ES-I3 (cell line): ENCODE data around the gene ZMYND8.

Experiments
- H3K36me3 ChIP-seq: 2 replicates; pipeline ENCODE4 v1.6.1; 2013; ENCODE audit warnings: mild to moderate bottlenecking, low read length, control low read depth, moderate library complexity; ENCODE audit not compliant: insufficient read depth
- H3K4me1 ChIP-seq: 2 replicates; pipeline ENCODE4 v1.6.1; 2013; ENCODE audit warnings: mild to moderate bottlenecking, control low read depth, low read length; ENCODE audit not compliant: insufficient read depth
- H3K9ac ChIP-seq: 2 replicates; pipeline ENCODE4 v1.6.1; 2013; ENCODE audit warnings: low read depth, mild to moderate bottlenecking, low read length, moderate library complexity
- H3K9me3 ChIP-seq: 2 replicates; pipeline ENCODE4 v1.6.1; 2013; ENCODE audit warnings: mild to moderate bottlenecking, low read length, moderate library complexity; ENCODE audit not compliant: control insufficient read depth, insufficient read depth

ZMYND8 gene

DNA sequence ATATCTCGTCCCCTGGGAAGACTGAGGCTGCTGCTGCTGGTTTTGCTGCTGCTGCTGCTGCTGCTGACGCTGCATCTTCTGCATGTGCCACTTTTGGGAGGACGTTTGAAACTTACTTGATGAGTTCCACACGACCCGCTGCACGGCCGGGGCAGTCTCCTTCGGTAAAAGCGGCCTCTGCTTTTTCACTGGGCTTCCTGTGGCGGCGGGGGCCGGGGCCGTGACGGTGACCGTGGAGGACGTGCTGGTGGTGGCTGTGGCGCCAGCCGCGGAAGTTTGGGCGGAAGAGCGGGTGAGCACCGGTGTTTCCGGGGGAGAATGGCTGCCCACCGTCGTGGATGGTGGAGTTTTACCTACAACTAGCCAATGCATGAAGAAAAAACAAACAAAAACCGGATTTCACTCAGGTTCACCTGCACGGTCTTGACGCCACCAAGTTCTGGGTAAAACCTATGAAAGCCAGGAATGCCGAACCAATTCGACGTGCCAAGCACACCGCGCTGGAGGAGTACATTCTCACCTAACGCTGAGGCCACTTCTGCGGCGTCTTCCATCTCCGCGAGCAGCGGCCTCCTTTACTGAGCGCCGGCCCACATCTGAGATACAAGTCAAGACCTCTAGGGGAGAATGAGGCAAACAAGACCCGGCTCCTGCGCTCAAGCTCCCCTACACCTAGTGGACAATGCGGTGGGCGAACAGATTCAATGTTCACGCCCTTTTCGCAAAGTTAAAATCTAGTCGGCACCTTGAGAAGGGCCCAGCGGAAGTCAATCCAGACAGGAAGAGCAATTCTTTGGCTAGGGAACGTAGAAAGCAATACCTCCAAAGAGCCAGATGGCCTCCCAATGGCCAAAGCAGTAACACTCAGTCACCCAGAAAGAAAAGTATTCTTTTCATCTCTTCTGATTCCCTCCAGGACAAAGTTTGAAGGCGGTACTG is 117.5 kb downstream of the ZMYND8 start:
- Histone ChIP-seq H3K9me3 (no peaks in the 10 kb centered on the region), H3K36me3 (peaks cover 58% of the 10 kb centered on the region), H3K4me1 (no peaks in the 10 kb centered on the region), H3K9ac (no peak overlapping the region)

DNA sequence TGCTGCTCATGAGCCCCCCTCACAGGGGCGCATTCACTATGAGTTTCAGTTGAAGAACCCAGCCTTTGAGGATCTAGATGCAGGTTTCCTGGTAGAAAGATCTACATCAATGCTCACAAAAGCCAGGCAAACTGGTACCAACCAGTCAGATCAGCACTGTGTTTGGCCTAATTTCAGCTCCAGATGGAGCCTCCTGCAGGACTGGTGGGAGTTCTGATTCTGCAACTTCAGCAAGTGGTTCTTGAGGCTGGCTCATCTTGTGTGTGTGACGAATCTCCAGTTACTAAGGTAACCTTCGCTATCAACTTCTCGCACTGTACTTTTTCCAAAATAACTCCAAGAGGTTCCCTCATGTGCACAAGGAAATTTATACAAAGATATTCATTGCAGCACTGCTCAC is 118.8 kb downstream of the ZMYND8 start:
- Histone ChIP-seq H3K36me3 (peaks cover 64% of the 10 kb centered on the region), H3K4me1 (peaks cover 4% of the 10 kb centered on the region; the same call in 1 of the 2 replicates), H3K9me3 (no peaks in the 10 kb centered on the region), H3K9ac (no peak overlapping the region)

DNA sequence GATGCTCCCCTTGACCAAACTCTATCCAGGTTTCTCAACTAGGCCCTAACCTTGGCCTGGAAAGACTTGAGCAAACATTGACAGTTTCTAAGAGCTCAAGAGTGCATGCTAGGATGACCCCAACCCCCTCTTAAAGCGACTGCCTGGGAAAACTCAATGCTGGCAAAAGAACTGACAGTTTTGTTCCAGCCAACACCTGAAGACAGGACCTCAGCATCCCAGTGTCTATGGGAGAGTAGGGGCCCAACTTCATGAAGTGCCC is 119.9 kb downstream of the ZMYND8 start:
- H3K9me3 ChIP-seq, result no peaks in the 10 kb centered on the region
- peaks cover 61% of the 10 kb centered on the region for H3K36me3 ChIP-seq
- H3K9ac ChIP-seq, result no peak overlapping the region
- H3K4me1 ChIP-seq, result peaks cover 11% of the 10 kb centered on the region; the same call in 1 of the 2 replicates

DNA sequence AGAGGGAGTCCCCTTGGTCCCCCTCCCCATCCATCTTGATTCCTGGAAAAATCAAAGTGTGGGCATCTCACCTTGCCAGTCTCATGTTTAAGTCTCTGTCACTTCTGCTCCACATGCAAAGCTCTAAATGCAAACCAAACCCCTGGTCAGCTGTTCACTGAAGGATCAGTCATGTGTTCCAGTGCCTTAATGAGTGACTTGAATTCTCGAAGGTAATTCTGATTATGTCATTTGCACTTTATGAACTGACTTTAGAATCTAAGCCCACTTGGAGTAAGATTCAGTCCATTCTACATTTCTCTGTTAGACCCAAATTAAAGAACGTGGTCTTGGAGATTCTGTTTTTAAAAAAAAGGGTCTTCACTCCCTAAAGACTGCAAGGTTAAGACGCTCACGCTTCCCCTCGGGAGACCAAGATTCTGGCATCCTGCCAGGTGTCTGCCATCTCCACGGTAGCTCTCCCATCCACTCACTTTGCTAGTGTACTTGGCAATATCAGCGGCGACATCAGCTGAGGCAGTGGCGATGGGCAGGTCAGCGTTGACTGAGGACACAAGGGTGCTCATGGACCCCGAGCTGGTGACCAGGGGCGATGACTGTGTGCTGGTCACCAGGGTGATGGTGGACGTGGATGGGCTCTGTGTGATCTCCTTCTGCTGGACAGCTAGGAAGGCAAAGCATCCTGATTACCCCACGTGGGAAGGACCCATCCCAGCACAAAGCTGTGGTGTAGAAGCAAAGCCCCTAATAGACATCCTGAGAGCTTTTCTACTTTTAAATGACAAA is 120.5 kb downstream of the ZMYND8 start:
- peaks cover 66% of the 10 kb centered on the region for H3K36me3 ChIP-seq
- no peaks in the 10 kb centered on the region for H3K9me3 ChIP-seq
- peaks cover 16% of the 10 kb centered on the region; the same call in 1 of the 2 replicates for H3K4me1 ChIP-seq
- no peak overlapping the region for H3K9ac ChIP-seq

DNA sequence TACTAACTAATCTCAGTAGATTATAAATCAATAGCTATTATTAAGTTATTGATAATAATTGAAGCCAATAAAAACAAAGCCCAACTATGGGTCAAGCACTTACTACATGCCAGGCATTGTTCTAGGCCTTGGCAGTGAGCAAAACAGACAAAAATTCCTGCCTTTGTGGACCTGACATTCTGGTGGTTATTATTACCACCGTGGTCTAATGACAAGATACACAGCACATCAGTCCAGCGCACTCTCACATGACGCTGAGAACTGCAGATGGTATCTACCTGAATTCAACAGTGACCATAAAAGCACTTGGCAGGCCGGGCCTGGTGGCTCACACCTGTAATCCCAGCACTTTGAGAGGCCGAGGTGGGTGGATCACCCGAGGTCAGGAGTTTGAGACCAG is 121.4 kb downstream of the ZMYND8 start:
- Histone ChIP-seq H3K9ac (no peak overlapping the region), H3K9me3 (no peaks in the 10 kb centered on the region), H3K36me3 (peaks cover 74% of the 10 kb centered on the region), H3K4me1 (peaks cover 20% of the 10 kb centered on the region; the same call in 1 of the 2 replicates)

DNA sequence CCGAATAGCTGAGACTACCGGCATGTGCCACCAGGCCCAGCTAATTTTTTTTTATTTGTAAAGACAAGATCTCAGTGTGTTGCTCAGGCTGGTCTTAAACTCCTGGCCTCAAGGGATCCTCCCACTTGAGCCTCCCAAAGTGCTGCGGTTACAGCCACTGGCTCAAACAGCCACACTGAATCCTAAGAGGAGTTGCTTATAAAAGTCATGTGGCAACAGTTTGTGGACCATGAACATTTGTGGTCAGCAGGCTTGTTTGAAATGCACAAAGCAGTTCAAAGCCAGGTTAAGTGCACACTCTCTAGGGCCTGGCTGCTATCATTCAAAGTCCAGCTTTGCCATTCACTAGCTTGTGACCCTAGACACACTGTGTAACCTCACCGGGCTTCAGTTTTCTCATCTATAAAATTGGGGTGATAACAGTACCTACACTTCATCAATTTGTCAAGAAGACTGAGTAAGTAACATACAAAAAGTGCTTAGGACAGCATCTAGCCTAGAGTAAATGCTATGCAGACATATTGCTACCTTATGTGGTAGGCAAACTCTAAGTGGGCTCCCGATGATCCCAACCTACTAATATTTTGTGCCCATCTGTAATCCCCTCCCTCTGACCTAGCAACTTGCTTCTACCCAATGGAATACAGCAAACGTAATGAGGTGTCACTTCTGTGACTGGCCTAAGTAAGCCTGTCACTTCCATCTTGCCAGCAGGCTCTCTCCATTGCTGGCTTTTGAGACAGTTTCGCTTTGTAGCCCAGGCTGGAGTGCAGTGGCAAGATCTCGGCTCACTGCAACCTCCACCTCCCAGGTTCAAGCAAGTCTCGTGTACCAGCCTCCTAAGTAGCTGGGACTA is 122.9 kb downstream of the ZMYND8 start:
- peaks cover 20% of the 10 kb centered on the region; the same call in 1 of the 2 replicates for H3K4me1 ChIP-seq
- peaks cover 79% of the 10 kb centered on the region for H3K36me3 ChIP-seq
- no peaks in the 10 kb centered on the region for H3K9me3 ChIP-seq
- H3K9ac ChIP-seq, result no peak overlapping the region

DNA sequence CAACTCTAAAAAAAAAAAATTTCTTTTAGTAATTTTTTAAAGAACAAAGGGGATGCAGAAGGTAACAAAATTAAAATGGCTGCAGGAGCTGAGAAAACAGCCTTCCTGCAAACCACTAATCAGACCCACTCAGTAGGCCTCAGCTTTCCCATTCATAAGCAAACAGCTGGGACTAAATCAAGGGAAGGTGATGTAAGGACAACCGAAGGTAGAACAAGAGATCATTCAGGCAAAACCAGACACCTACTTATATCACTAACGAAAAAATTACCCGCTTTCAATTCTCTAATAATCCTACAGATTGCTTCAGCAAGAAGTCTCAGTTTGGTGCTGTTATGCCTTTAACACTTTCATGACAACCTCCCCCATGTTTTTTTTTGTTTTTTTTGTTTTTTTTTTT is 124.0 kb downstream of the ZMYND8 start:
- H3K9ac ChIP-seq, result no peak overlapping the region
- peaks cover 79% of the 10 kb centered on the region for H3K36me3 ChIP-seq
- peaks cover 20% of the 10 kb centered on the region; the same call in 1 of the 2 replicates for H3K4me1 ChIP-seq

DNA sequence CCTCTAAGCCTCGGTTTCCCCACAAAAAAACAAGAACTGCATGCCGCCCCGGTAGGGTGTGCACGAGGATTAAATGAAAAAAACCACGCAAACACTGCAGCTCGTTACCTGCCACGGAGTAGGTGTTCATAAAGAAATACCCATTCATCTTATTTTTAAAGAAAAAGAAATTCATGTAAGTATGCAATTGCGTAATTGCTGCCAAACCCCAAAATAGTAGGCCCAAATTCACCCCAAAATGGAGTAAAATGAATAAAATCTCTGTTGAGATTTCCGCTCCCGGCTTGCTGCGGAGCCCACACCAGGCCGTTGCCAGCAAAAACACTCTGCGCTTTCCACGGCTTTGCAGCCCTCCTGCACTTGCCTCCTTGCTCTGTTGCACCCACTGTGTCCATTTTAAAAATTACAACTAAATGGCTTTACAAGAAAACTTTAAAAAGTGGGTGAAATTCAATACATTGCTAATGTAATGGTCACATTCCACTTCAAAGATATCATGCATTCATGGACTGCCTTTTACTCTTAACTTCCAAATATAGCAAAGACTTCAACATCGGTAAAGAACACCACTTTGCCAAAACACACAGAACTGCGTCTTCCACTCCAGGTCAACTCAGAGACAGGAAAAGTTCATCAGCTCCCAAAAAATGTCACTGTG is 125.0 kb downstream of the ZMYND8 start:
- peaks cover 81% of the 10 kb centered on the region for H3K36me3 ChIP-seq
- peaks cover 20% of the 10 kb centered on the region; the same call in 1 of the 2 replicates for H3K4me1 ChIP-seq
- H3K9me3 ChIP-seq, result no peaks in the 10 kb centered on the region
- H3K9ac ChIP-seq, result no peak overlapping the region

More for the DNA sequence above, 124.0 kb downstream of the ZMYND8 start:
- H3K9me3 ChIP-seq, result no peaks in the 10 kb centered on the region

DNA sequence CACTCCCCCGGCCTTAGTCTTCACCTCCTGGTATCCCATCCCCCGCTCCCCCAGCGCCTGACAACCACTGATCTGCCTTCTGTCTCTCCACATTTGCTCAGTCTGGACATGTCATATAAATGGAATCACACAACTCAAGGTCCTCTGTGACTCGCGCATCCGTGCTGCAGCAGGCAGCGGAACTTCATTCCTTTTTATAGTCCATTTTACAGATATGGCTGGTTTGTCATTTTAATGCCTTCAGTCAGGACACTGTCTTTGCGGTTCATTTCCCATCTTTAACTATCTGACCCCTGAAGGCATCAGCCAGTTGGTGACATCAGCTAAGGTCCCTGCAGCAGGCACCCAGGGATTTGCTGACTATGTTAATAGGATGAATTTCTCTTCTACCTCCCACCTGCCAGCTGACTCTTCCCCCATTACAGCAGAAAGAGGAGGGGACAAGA is 125.7 kb downstream of the ZMYND8 start:
- no peak overlapping the region for H3K9ac ChIP-seq
- peaks cover 81% of the 10 kb centered on the region for H3K36me3 ChIP-seq
- H3K4me1 ChIP-seq, result peaks cover 20% of the 10 kb centered on the region; the same call in 1 of the 2 replicates
- no peaks in the 10 kb centered on the region for H3K9me3 ChIP-seq

DNA sequence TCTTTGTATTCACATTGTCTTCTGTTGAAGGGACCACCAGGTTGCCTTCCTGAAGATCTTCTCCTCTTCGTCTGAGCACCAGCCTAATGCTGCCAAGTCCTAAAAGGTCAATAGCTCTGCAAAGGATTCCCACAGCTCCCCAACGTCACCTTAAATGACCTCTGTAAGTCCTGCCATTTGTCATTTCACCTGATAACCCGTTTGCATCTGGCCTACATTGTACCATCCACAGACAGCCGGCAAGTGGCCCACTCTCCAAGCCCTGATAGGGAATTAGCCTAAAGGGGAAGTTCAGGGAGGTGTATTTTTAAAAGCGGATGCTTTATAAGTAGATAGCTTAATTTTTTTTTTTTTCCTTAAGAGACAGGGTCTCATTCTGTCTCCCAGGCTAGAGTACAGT is 127.8 kb downstream of the ZMYND8 start:
- peaks cover 20% of the 10 kb centered on the region; the same call in 1 of the 2 replicates for H3K4me1 ChIP-seq
- H3K9me3 ChIP-seq, result no peaks in the 10 kb centered on the region; the same call in 1 of the 2 replicates
- peaks cover 80% of the 10 kb centered on the region for H3K36me3 ChIP-seq
- H3K9ac ChIP-seq, result no peak overlapping the region

DNA sequence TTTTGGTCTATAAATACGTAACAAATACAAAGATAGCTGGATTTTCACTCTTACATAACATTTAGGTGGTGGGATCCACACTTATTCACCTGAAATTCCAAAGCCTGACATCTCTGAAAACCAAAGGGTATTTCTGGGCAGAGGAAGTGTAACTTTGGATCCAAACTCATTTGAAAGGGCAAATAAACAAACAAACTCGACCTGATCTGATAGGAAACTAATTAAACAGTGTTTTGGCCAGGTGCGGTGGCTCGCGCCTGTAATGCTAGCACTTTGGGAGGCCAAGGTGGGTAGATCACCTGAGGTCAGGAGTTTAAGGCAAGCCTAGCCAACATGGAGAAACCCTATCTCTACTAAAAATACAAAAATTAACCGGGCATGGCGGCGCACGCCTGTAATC is 128.9 kb downstream of the ZMYND8 start:
- H3K36me3 ChIP-seq, result peaks cover 84% of the 10 kb centered on the region
- peaks cover 14% of the 10 kb centered on the region; the same call in 1 of the 2 replicates for H3K4me1 ChIP-seq
- H3K9me3 ChIP-seq, result no peaks in the 10 kb centered on the region; the same call in 1 of the 2 replicates
- H3K9ac ChIP-seq, result no peak overlapping the region

DNA sequence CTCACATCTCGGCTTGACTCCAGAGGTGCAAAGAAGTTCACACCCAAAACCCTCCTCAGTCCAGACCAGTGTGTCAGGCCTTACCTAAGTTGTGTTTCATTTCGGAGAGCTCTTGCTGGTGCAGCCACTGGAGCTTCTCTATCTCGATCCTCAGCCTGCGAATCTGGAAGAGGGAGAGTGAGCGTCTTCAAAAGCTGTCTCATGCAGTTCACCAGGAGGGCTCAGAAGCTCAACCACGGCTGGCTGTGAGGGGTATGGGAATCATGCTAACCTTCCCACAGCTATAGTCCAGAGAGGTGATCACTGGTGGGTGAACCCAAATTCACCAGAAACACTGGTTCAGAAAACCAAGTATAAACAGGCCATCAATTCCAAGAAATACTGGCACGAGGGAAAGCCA is 129.4 kb downstream of the ZMYND8 start:
- Histone ChIP-seq H3K36me3 (peaks cover 81% of the 10 kb centered on the region), H3K9ac (no peak overlapping the region), H3K9me3 (no peaks in the 10 kb centered on the region; the same call in 1 of the 2 replicates), H3K4me1 (peaks cover 11% of the 10 kb centered on the region; the same call in 1 of the 2 replicates)

DNA sequence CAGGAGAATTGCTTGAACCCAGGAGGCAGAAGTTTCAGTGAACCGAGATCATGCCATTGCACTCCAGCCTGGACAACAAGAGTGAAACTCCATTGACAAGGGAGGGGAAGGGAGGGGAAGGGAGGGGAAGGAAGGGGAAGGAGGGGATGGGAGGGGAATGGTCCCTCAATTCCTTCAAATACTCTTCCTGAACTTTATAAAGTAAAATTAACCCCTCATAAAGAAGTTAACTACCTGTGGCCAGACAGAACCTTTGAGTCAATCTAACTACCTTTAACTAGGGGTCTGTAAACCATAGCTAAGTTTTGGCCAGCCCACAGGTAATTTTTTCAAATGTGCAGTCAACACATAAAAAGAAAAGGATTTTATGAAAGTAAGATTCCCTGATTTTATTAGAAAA is 131.0 kb downstream of the ZMYND8 start:
- H3K9ac ChIP-seq, result no peak overlapping the region
- H3K9me3 ChIP-seq, result no peaks in the 10 kb centered on the region; the same call in 1 of the 2 replicates
- H3K36me3 ChIP-seq, result peaks cover 69% of the 10 kb centered on the region
- no peaks in the 10 kb centered on the region for H3K4me1 ChIP-seq
